HG03135 (cell line): ENCODE measurements around the gene EI24.
A peak's percentile ranks its signal among the peaks of the same experiment; 100 is the strongest.
"Not testable (repeated sequence)": the region's sequence is repeated elsewhere in the genome, so short reads cannot be mapped to it uniquely, and the experiment has no call there.

ENCODE experiments used
- ATAC-seq: cut with Tn5 transposase; IDR thresholded peaks from one replicate; pipeline ENCODE4 v1.9.1; 2021; ENCODE audit warnings: mild to moderate bottlenecking, moderate library complexity; ENCODE audit not compliant: unreplicated experiment

EI24 gene

GRCh38 chr11:125568970-125569914 is at the start of gene EI24:
EI24 (plus strand) TSS chr11:125569477; CDS start chr11:125572528, 3,051 bp downstream.
- ATAC-seq: peak; percentile 92

- no peak for ATAC-seq
Measured at GRCh38 chr11:125519860-125520834, 49.1 kb upstream of the EI24 start.

GRCh38 chr11:125525303-125525702 is 44.0 kb upstream of the EI24 start:
- ATAC-seq: no peak

- no peak for ATAC-seq
Measured at GRCh38 chr11:125532668-125533067, 36.6 kb upstream of the EI24 start.

GRCh38 chr11:125535585-125535984 is 33.7 kb upstream of the EI24 start:
- no peak for ATAC-seq

- ATAC-seq: not testable (repeated sequence)
Measured at GRCh38 chr11:125536834-125537233, 32.4 kb upstream of the EI24 start.

GRCh38 chr11:125542709-125543108 is 26.6 kb upstream of the EI24 start:
- ATAC-seq: no peak

- no peak for ATAC-seq
Measured at GRCh38 chr11:125550780-125551179, 18.5 kb upstream of the EI24 start.

- no peak for ATAC-seq
Measured at GRCh38 chr11:125551835-125552342, 17.4 kb upstream of the EI24 start.

GRCh38 chr11:125552927-125553326 is 16.4 kb upstream of the EI24 start:
- ATAC-seq: no peak

- no peak for ATAC-seq
Measured at GRCh38 chr11:125553357-125553756, 15.9 kb upstream of the EI24 start.

GRCh38 chr11:125554038-125554437 is 15.2 kb upstream of the EI24 start:
- ATAC-seq: no peak

GRCh38 chr11:125559888-125560287 is 9.4 kb upstream of the EI24 start:
- no peak for ATAC-seq

GRCh38 chr11:125561924-125562323 is 7.4 kb upstream of the EI24 start:
- no peak for ATAC-seq

- ATAC-seq: no peak
Measured at GRCh38 chr11:125562430-125562829, 6.8 kb upstream of the EI24 start.

GRCh38 chr11:125564357-125564756 is 4.9 kb upstream of the EI24 start:
- no peak for ATAC-seq

- ATAC-seq: no peak
Measured at GRCh38 chr11:125566235-125566634, 3.0 kb upstream of the EI24 start.

GRCh38 chr11:125569915-125570621 is 791 bp downstream of the EI24 start:
- no peak for ATAC-seq

GRCh38 chr11:125570952-125571351 is 1.7 kb downstream of the EI24 start:
- ATAC-seq: no peak

- no peak for ATAC-seq
Measured at GRCh38 chr11:125572916-125573315, 3.6 kb downstream of the EI24 start.

- ATAC-seq: not testable (repeated sequence)
Measured at GRCh38 chr11:125577181-125577580, 7.9 kb downstream of the EI24 start.
